H1 (cell line): ENCODE results near the gene ARID1B. TPM values are rescaled to one million over a fixed set of nuclear protein-coding genes. Genes with fewer than 3 reads are reported as not detected.

Source experiments
- CTCF ChIA-PET: fragments of 300-600 bp; sonication (Branson Sonifier 250); formaldehyde crosslinking; loops from one replicate; lab custom pipeline; 2021; ENCODE audit not compliant: partially characterized antibody; lab: Charles Lee
- POLR2A ChIA-PET: fragments of 300-600 bp; sonication (Branson Sonifier 250); formaldehyde crosslinking; loops from one replicate; lab custom pipeline; 2021; ENCODE audit warnings: inconsistent platforms; ENCODE audit not compliant: partially characterized antibody; lab: Charles Lee
- DNase-seq, 2 experiments: peaks; one replicate each; pipeline versions ENCODE4 v3.0.0 to v3.0.0-alpha.2; 2010 to 2022; ENCODE audit warnings: low spot score in 2 of 2, low read depth in 1 of 2, mixed read lengths in 1 of 2
- FAIRE-seq: peaks from 2 replicates; lab custom pipeline; 2011; peaks lifted over from hg19 to GRCh38; lab: Jason Lieb, UNC
- H2AFZ ChIP-seq: 2 replicates; pipeline ENCODE4 v1.8.1; 2012; ENCODE audit warnings: low read length, inconsistent platforms
- H2AK5ac ChIP-seq: 2 replicates; pipeline ENCODE4 v1.6.1; 2013; ENCODE audit warnings: low read depth, low read length
- H2BK120ac ChIP-seq: replicated peaks from 2 replicates; pipeline ENCODE3; 2013; ENCODE audit warnings: low read depth, low read length, inconsistent platforms
- H2BK12ac ChIP-seq: 2 replicates; pipeline ENCODE4 v1.6.1; 2013; ENCODE audit warnings: low read depth, low read length
- H2BK15ac ChIP-seq: 2 replicates; pipeline ENCODE4 v1.6.1; 2013; ENCODE audit warnings: low read length
- H2BK20ac ChIP-seq: 2 replicates; pipeline ENCODE4 v1.6.1; 2013; ENCODE audit warnings: low read length
- H2BK5ac ChIP-seq: 2 replicates; pipeline ENCODE4 v1.6.1; 2013; ENCODE audit warnings: low read depth, low read length
- H3K14ac ChIP-seq: 2 replicates; pipeline ENCODE4 v1.6.1; 2013; ENCODE audit warnings: inconsistent platforms; ENCODE audit not compliant: insufficient read length
- H3K18ac ChIP-seq: 2 replicates; pipeline ENCODE4 v1.6.1; 2013; ENCODE audit warnings: low read length; ENCODE audit errors: extremely low read depth
- H3K23ac ChIP-seq: 2 replicates; pipeline ENCODE4 v1.6.1; 2013; ENCODE audit warnings: inconsistent platforms; ENCODE audit not compliant: insufficient read length
- H3K23me2 ChIP-seq: 2 replicates; pipeline ENCODE4 v1.6.1; 2013; ENCODE audit warnings: low read depth, low read length
- H3K27ac ChIP-seq: 2 replicates; pipeline ENCODE4 v1.6.1; 2011; ENCODE audit warnings: low read depth, low read length, inconsistent platforms
- H3K27me3 ChIP-seq, 4 experiments: replicated peaks in 1 of 4; 1 replicate in 1 of 4; 2 replicates in 3 of 4; pipeline versions ENCODE4 v1.6.1 to v1.8.1; 2011 to 2013; ENCODE audit warnings: low read length in 3 of 4, mild to moderate bottlenecking in 3 of 4, inconsistent platforms in 2 of 4, mixed read lengths in 2 of 4, moderate library complexity in 1 of 4; ENCODE audit not compliant: control insufficient read depth in 3 of 4, insufficient read depth in 3 of 4; ENCODE audit errors: extremely low read depth in 1 of 4
- H3K36me3 ChIP-seq, 4 experiments: 2 replicates each; pipeline versions ENCODE4 v1.6.1 to v1.8.1; 2011 to 2013; ENCODE audit warnings: mild to moderate bottlenecking in 4 of 4, low read length in 3 of 4, moderate library complexity in 2 of 4, control low read depth in 1 of 4, inconsistent platforms in 1 of 4; ENCODE audit not compliant: insufficient read depth in 4 of 4, control insufficient read depth in 2 of 4
- H3K4ac ChIP-seq: replicated peaks from 2 replicates; pipeline ENCODE3; 2013; ENCODE audit warnings: low read length, low read depth, mixed read lengths, inconsistent platforms; ENCODE audit not compliant: insufficient read length
- H3K4me1 ChIP-seq, 4 experiments: replicated peaks in 1 of 4; 1 replicate in 1 of 4; 2 replicates in 3 of 4; pipeline versions ENCODE4 v1.6.1 to v1.8.1; 2011 to 2013; ENCODE audit warnings: low read length in 3 of 4, inconsistent platforms in 2 of 4, mixed read lengths in 1 of 4; ENCODE audit not compliant: insufficient read depth in 4 of 4, control insufficient read depth in 3 of 4
- H3K4me2 ChIP-seq, 2 experiments: 2 replicates each; pipeline versions ENCODE4 v1.6.1 to v1.8.1; 2011 to 2013; ENCODE audit warnings: low read depth in 2 of 2, low read length in 2 of 2, control low read depth in 1 of 2, inconsistent platforms in 1 of 2, mild to moderate bottlenecking in 1 of 2; ENCODE audit not compliant: insufficient read depth in 1 of 2
- H3K4me3 ChIP-seq, 4 experiments: fragments of 200-600, 300-600 bp in 1 of 4; sonication (generic), shearing (Covaris generic), sonication (Bioruptor Twin) in 1 of 4; 2 replicates each; pipeline versions ENCODE4 v1.5.1 to v1.8.1; 2011 to 2016; ENCODE audit warnings: low read length in 4 of 4, low read depth in 3 of 4, control low read depth in 2 of 4, inconsistent platforms in 2 of 4, mild to moderate bottlenecking in 2 of 4, mixed read lengths in 1 of 4, moderate library complexity in 1 of 4; ENCODE audit not compliant: insufficient read depth in 2 of 4; ENCODE audit errors: extremely low read depth in 1 of 4
- H3K56ac ChIP-seq: replicated peaks from 2 replicates; pipeline ENCODE3; 2013; ENCODE audit warnings: low read depth, mild to moderate bottlenecking, mixed read lengths, low read length, inconsistent platforms; ENCODE audit not compliant: insufficient read length
- H3K79me1 ChIP-seq: 2 replicates; pipeline ENCODE4 v1.6.1; 2013; ENCODE audit warnings: low read depth, low read length, control low read depth
- H3K79me2 ChIP-seq, 2 experiments: 2 replicates each; pipeline versions ENCODE4 v1.6.1 to v1.8.1; 2012 to 2013; ENCODE audit warnings: low read length in 2 of 2, mild to moderate bottlenecking in 2 of 2, inconsistent platforms in 1 of 2; ENCODE audit not compliant: insufficient read depth in 2 of 2, control insufficient read depth in 1 of 2
- H3K9ac ChIP-seq, 4 experiments: replicated peaks in 1 of 4; 1 replicate in 1 of 4; 2 replicates in 3 of 4; pipeline versions ENCODE4 v1.6.1 to v1.8.1; 2011 to 2013; ENCODE audit warnings: low read depth in 3 of 4, low read length in 3 of 4, control low read depth in 2 of 4, mild to moderate bottlenecking in 2 of 4, moderate library complexity in 2 of 4, inconsistent platforms in 1 of 4; ENCODE audit errors: extremely low read depth in 1 of 4
- H3K9me3 ChIP-seq, 2 experiments: 2 replicates each; pipeline versions ENCODE4 v1.6.1 to v1.8.1; 2012 to 2013; ENCODE audit warnings: mild to moderate bottlenecking in 2 of 2, moderate library complexity in 2 of 2, control low read depth in 1 of 2, inconsistent platforms in 1 of 2, low read depth in 1 of 2, low read length in 1 of 2, mixed read lengths in 1 of 2; ENCODE audit not compliant: insufficient read depth in 2 of 2
- H4K20me1 ChIP-seq, 2 experiments: replicated peaks in 1 of 2; 2 replicates each; pipeline versions ENCODE3 to v1.8.1; 2011 to 2013; ENCODE audit warnings: inconsistent platforms in 2 of 2, low read length in 2 of 2, mild to moderate bottlenecking in 1 of 2; ENCODE audit not compliant: insufficient read depth in 2 of 2, control insufficient read depth in 1 of 2
- H4K5ac ChIP-seq: 2 replicates; pipeline ENCODE4 v1.6.1; 2013; ENCODE audit warnings: low read length, low read depth, mixed read lengths, inconsistent platforms; ENCODE audit not compliant: insufficient read length
- H4K8ac ChIP-seq: 2 replicates; pipeline ENCODE4 v1.8.0; 2013; ENCODE audit warnings: mild to moderate bottlenecking, moderate library complexity, low read length, inconsistent platforms; ENCODE audit not compliant: insufficient read depth; ENCODE audit errors: extremely low read depth
- H4K91ac ChIP-seq: replicated peaks from 2 replicates; pipeline ENCODE3; 2013; ENCODE audit warnings: low read length, mixed read lengths, inconsistent platforms; ENCODE audit not compliant: insufficient read length
- WGBS, 2 experiments: shearing (Covaris generic) in 1 of 2; methylation state at CpG; one replicate each; pipeline versions ENCODE4 v1.1.6 to v1.1.7; 2013 to 2015; ENCODE audit warnings: low lambda C conversion rate in 2 of 2, mixed read lengths in 2 of 2, inconsistent platforms in 1 of 2, low coverage in 1 of 2, missing lambda C conversion rate in 1 of 2; ENCODE audit not compliant: insufficient replicate concordance in 2 of 2, insufficient coverage in 1 of 2, insufficient read length in 1 of 2; ENCODE audit errors: extremely low coverage in 1 of 2, missing lambda C conversion rate in 1 of 2; 5-methylcytosine and 5-hydroxymethylcytosine counted together
- polyA plus RNA-seq, 7 experiments: library from polyadenylated mRNA; depleted of rRNA in 3 of 7; stranded (reverse) in 5 of 7; unstranded in 2 of 7; fragments of >200 nt in 5 of 7; fragments of 200-250 nt in 2 of 7; gene quantifications; 1 replicate in 5 of 7; 2 replicates in 1 of 7; 4 replicates in 1 of 7; pipeline versions ENCODE4 v1.2.1 to v1.2.3, GENCODE V29; 2011 to 2013; ENCODE audit warnings: missing spikeins in 2 of 7, mixed read lengths in 2 of 7
- total RNA-seq: library from RNA; stranded (reverse); fragmentation: NEBNext Ultra II Directional; extraction: Animal tissue kit (Norgen Biotek cat#: 25700); gene quantifications from 2 replicates; pipeline ENCODE4 v1.2.1, GENCODE V29; 2021

Gene ARID1B
- total and polyA plus RNA-seq, 2 of the 8 experiments (the other 6 are each of a cell fraction or from before 2014, with no cell fraction given) = 24.3 to 70.3 TPM

- ChIA-PET POLR2A (interaction anchor here (3.4 kb wide), 1 partner anchor 9 kb away, joined by 27 read pairs; the partner anchor contains the start of gene ARID1B), CTCF (interaction anchor here (0.7 to 2.6 kb wide), 8 partner anchors 9 to 227 kb away, joined by 3 to 6 read pairs (median 3); no protein-coding TSS in a partner anchor)
- H2BK120ac ChIP-seq = no peak overlapping the region
- H3K23me2 ChIP-seq = peaks cover 2% of the 10 kb centered on the region; the same call in 1 of the 2 replicates
- DNase-seq (no peak), FAIRE-seq (no peak)
- H2AK5ac ChIP-seq = no peak overlapping the region
- no peak overlapping the region for H3K27ac ChIP-seq
- peaks cover 43 to 100% of the 10 kb centered on the region in 2 experiments for H3K79me2 ChIP-seq
- no peak overlapping the region for H3K4ac ChIP-seq
- no peak overlapping the region for H4K91ac ChIP-seq
- H3K4me3 ChIP-seq = no peak overlapping the region
- no peak overlapping the region for H2AFZ ChIP-seq
- H4K5ac ChIP-seq = no peak overlapping the region
- H3K18ac ChIP-seq = no peak overlapping the region
- no peak overlapping the region for H3K14ac ChIP-seq
- H3K4me1 ChIP-seq = peaks cover 6 to 35% (median 25%) of the 10 kb centered on the region in 4 experiments; a peak in 6 of 7 replicates
- H3K23ac ChIP-seq = no peak overlapping the region
- H3K9me3 ChIP-seq = no peaks in the 10 kb centered on the region
- no peak overlapping the region for H2BK12ac ChIP-seq
- H2BK20ac ChIP-seq = no peak overlapping the region
- H3K27me3 ChIP-seq = no peaks in the 10 kb centered on the region
- no peak overlapping the region; the same call in 1 of the 2 replicates for H4K8ac ChIP-seq
- H3K4me2 ChIP-seq = no peak overlapping the region
- H2BK5ac ChIP-seq = no peak overlapping the region
- H2BK15ac ChIP-seq = no peak overlapping the region
- peaks cover 0 to 11% (median 0%) of the 10 kb centered on the region in 4 experiments; a peak in 1 of 8 replicates for H3K36me3 ChIP-seq
- 85% methylated on average over 5 of the region's 5 CpGs; no CpG with 5 or more reads in 1 of the 2 experiments for WGBS, 2 experiments
- H4K20me1 ChIP-seq = peaks cover 12 to 25% of the 10 kb centered on the region in 2 experiments
- no peak overlapping the region for H3K56ac ChIP-seq
- no peak overlapping the region for H3K9ac ChIP-seq
- H3K79me1 ChIP-seq = peaks cover 7% of the 10 kb centered on the region
These were observed 10.7 kb downstream of the ARID1B start for GRCh38 chr6:156787569-156788492.
